Measurements from ENCODE around the gene BSX.

- TF ChIP-seq EZH2 (IDR thresholded peaks at IDR 0.05; ENCODE audit: borderline replicate concordance, low read depth, low read length, severe bottlenecking) (no peak), POLR2AphosphoS5 (IDR thresholded peaks at IDR 0.05; ENCODE audit: insufficient read depth, low read depth, low read length) (no peak), POLR2A (IDR thresholded peaks at IDR 0.05; ENCODE audit: low read depth, low read length) (no peak), CTCF (IDR thresholded peaks at IDR 0.05; ENCODE audit: extremely low read depth in 1 of 2, insufficient read depth in 1 of 2, low read depth in 1 of 2, low read length in 2 of 2) (no peak)
Measured at GRCh38 chr11:122983438-122984185, 2.0 kb upstream of the BSX start.

All from endothelial cell of umbilical vein (primary cell).